Tibial nerve (tissue), 4 donors: ENCODE results near the gene HOXB8.

Source experiments
- CTCF ChIP-seq, 5 experiments: fragments of 200-600 bp in 3 of 5; fragments of 450-650 bp in 2 of 5; sonication (generic) in 3 of 5; IDR thresholded peaks; one replicate each; pipeline ENCODE4 v1.5.1; 2016 to 2019; ENCODE audit warnings: antibody characterized with exemption in 5 of 5, mild to moderate bottlenecking in 3 of 5, moderate library complexity in 2 of 5
- EP300 ChIP-seq, 2 donors: sonication (generic); formaldehyde crosslinking; IDR thresholded peaks; one replicate each; pipeline ENCODE4 v1.6.1; 2017; ENCODE audit warnings: antibody characterized with exemption in 2 of 2, mild to moderate bottlenecking in 1 of 2
- POLR2A ChIP-seq, 2 donors: fragments of 450-650 bp; IDR thresholded peaks; one replicate each; pipeline ENCODE4 v1.6.1; 2017; ENCODE audit warnings: antibody characterized with exemption in 2 of 2, mild to moderate bottlenecking in 2 of 2, moderate library complexity in 2 of 2

DNA sequence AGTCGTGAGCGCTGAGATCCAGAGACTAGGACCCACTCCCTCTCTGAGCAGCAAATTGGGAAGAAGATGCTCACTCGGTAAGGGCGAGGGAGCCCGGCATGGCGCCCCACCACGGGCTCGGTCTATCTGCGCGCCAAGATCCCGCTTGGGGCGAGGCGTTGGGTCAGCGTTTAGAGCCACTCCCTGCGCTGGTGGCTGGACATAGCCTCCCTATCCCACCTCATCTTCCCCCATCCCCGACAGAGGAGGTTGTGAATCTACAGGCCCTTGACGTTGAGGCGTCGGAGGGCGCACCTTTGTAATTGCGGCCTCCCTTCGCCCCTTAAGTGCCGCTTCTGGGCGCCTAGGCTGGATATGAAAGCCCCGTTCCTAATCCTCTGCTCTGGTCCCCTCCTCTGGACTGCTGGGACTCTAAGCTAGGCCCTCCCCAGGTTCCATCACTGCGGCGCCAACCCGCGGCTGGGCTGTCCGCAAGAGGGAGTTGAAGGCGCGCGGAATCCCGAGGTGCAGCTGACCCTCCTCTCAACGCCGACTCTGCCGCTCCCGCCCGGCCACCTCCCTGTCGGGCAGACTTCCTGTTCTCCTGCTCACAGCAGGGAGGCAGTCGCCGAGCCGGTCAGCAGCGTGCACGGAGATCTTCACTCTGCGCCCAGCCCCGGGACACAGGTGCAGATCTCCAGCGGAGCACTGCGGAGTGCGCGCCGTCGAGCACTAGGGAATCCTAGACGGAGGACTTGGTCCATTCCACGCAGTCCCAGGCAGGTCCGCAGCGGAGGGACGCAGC is 27.2 kb upstream of the HOXB8 start:
- TF ChIP-seq CTCF (IDR thresholded peaks at IDR 0.05) (no peak), EP300 (IDR thresholded peaks at IDR 0.05) (no peak), POLR2A (IDR thresholded peaks at IDR 0.05) (no peak)
